ENCODE measurements around the gene OR4N2.

DNA sequence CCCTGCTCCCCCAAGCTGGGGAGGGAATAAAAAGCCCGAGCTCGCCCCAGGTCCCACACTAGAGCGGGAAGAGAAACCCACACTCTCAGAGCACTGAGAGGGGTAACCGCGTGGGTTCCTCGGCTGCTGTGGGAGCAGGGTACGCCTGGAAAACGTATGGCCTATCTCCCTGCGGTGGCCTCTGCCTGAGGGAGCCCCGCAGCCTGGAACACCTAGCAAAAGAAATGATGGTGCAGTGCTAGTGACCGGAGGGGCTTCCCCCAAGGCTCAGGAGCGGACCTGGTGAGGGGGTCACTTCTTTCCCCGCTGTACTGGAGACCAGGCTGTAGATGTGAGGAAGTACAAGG lies 2.5 kb upstream of the OR4N2 start:
- TF ChIP-seq, protein P1, sequence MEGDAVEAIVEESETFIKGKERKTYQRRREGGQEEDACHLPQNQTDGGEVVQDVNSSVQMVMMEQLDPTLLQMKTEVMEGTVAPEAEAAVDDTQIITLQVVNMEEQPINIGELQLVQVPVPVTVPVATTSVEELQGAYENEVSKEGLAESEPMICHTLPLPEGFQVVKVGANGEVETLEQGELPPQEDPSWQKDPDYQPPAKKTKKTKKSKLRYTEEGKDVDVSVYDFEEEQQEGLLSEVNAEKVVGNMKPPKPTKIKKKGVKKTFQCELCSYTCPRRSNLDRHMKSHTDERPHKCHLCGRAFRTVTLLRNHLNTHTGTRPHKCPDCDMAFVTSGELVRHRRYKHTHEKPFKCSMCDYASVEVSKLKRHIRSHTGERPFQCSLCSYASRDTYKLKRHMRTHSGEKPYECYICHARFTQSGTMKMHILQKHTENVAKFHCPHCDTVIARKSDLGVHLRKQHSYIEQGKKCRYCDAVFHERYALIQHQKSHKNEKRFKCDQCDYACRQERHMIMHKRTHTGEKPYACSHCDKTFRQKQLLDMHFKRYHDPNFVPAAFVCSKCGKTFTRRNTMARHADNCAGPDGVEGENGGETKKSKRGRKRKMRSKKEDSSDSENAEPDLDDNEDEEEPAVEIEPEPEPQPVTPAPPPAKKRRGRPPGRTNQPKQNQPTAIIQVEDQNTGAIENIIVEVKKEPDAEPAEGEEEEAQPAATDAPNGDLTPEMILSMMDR (IDR thresholded peaks at IDR 0.05; ENCODE audit: poor library complexity), result no peak
- no peak for TF ChIP-seq EZH2phosphoT487 (IDR thresholded peaks at IDR 0.05; ENCODE audit: low read depth, severe bottlenecking, unreplicated experiment)
- no peak for TF ChIP-seq EZH2 (IDR thresholded peaks at IDR 0.05; ENCODE audit: borderline replicate concordance)

Data from hepatocyte (in vitro differentiated cells).